IPS DF 19.7 (cell line): ENCODE data around the gene SLC26A1.

ENCODE experiments used
- DNase-seq: peaks from one replicate; pipeline ENCODE4 v3.0.0-alpha.2; 2013; ENCODE audit warnings: low read depth, low spot score

Gene SLC26A1

GRCh38 chr4:1028574-1029220, 35.5 kb upstream of the SLC26A1 start:
- no peak for DNase-seq

GRCh38 chr4:1027915-1028238, 34.7 kb upstream of the SLC26A1 start:
- DNase-seq, result no peak

GRCh38 chr4:1027219-1027914, 34.2 kb upstream of the SLC26A1 start:
- DNase-seq, result no peak

DNA sequence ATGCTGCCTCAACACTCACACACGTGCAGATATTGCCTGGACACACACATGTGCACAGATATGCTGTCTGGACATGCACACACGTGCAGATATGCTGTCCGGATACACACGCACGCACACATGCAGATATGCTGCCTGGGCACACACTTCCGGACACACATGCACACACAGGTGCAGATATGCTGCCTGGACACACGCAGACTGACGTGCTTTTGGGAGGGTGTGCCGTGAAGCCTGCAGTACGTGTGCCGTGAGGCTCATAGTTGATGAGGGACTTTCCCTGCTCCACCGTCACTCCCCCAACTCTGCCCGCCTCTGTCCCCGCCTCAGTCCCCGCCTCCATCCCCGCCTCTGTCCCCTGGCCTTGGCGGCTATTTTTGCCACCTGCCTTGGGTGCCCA, 32.9 kb upstream of the SLC26A1 start:
- DNase-seq, result no peak

DNA sequence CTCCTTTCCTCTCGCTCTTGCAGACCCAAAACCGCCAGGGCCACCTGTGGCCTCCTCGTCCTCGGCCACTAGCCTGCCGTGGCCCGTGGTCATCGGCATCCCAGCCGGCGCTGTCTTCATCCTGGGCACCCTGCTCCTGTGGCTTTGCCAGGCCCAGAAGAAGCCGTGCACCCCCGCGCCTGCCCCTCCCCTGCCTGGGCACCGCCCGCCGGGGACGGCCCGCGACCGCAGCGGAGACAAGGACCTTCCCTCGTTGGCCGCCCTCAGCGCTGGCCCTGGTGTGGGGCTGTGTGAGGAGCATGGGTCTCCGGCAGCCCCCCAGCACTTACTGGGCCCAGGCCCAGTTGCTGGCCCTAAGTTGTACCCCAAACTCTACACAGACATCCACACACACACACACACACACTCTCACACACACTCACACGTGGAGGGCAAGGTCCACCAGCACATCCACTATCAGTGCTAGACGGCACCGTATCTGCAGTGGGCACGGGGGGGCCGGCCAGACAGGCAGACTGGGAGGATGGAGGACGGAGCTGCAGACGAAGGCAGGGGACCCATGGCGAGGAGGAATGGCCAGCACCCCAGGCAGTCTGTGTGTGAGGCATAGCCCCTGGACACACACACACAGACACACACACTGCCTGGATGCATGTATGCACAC, 31.8 kb upstream of the SLC26A1 start:
- no peak for DNase-seq

DNA sequence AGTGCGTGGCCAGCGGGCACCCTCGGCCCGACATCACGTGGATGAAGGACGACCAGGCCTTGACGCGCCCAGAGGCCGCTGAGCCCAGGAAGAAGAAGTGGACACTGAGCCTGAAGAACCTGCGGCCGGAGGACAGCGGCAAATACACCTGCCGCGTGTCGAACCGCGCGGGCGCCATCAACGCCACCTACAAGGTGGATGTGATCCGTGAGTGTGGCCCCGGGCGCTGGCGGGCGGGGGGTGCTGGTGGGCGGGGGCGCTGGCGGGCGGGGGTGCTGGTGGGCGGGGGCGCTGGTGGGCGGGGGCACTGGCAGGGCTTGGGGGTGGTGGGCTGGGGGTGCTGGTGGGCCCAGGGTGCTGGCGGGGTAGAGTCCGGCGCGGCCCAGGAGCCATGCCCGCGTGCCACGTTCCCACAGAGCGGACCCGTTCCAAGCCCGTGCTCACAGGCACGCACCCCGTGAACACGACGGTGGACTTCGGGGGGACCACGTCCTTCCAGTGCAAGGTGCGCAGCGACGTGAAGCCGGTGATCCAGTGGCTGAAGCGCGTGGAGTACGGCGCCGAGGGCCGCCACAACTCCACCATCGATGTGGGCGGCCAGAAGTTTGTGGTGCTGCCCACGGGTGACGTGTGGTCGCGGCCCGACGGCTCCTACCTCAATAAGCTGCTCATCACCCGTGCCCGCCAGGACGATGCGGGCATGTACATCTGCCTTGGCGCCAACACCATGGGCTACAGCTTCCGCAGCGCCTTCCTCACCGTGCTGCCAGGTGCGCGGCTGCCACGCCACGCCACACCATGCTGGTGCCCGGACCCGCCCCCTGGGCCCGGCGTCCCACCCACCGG, 30.9 kb upstream of the SLC26A1 start:
- no peak for DNase-seq

DNA sequence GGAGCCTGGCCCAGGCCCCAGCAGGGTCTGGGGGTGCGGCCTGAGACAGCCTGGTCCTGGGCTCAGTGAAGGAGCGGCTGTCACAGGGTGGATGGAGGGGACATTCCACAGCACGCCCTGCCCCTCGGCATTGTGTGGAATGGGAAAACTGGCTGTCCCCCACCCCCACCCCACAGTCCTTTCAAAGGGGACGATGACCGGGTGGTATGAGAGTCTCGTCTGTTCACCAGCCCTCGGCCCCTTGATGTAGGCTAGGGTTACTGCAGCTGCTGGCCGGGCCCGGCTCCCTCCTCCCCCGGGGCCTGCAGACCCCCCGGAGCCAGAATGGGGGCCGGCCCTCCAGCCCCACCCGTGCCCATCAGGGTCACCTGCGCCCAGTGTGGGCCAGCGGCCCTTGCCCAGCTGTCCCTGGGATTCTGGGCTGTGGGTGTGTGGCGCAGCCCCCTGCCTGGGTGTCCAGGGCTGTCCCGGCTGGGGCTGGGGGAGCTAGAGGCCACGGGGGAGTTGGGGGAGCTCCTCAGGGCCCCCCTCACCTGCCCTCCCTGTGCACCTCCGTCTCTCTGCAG, 30.0 kb upstream of the SLC26A1 start:
- DNase-seq, result no peak

DNA sequence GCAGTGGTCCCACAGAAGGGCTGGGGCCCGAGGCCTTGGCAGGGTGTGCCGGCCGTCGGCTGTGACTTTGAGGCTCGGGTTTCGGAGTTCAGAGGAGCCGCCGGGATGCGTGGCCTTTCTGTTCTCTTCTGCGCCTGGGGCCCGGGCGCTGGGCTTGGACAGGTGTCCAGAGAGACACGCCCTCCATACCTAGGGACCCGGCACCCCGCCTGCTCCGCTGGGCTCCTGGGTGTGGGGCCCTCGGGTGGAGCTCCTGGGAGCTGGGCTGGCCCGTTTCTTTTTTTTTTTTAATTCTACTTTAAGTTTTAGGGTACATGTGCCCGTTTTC, 29.5 kb upstream of the SLC26A1 start:
- DNase-seq, result no peak

GRCh38 chr4:1022051-1022738, 29.0 kb upstream of the SLC26A1 start:
- no peak for DNase-seq

GRCh38 chr4:1021386-1022050, 28.3 kb upstream of the SLC26A1 start:
- no peak for DNase-seq

- DNase-seq, result no peak
These were observed 26.7 kb upstream of the SLC26A1 start for GRCh38 chr4:1019729-1020470.

DNA sequence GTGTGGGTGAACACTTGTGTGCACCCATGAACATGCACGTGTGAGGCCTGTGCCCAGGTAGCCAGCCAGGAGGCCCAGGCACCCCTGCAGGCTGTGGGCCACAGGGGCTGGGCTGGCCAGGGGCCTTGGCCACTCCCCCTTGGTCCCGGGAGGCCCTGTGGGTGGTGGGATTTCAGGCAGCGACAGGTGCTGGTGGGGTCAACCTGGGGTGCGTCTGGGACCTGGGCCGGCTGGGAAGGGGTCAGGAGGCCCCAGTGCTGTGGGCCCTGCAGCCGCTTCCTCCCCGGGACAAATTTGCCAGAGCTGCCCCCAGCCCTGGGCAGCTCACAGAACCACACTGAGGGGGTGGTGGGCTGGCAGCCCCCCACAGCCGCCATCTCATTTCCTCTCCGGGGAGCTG, 26.1 kb upstream of the SLC26A1 start:
- no peak for DNase-seq

- DNase-seq, result no peak
These were observed 25.2 kb upstream of the SLC26A1 start for GRCh38 chr4:1018147-1019020.

DNA sequence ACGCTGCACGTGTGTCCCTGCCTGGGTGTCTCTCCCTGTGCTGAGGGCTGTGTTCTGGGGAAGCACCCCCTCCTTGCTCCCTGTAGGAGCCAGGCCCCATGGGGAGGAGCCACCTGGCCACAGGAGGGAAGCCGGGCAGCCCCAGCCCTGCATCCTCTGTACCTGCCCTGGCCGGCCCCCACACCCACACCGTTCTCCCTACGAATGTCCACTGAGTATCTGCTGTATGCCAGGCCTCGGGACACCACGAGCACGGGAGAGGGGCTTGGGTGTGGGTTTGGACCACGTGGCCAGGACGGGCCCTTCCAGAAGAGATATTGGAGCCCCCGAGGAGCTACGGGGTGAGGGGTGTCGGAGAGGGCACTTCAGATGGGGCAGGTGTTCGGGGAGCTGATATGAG, 24.5 kb upstream of the SLC26A1 start:
- DNase-seq, result no peak

- DNase-seq, result no peak
These were observed 24.0 kb upstream of the SLC26A1 start for GRCh38 chr4:1017211-1017610.

DNA sequence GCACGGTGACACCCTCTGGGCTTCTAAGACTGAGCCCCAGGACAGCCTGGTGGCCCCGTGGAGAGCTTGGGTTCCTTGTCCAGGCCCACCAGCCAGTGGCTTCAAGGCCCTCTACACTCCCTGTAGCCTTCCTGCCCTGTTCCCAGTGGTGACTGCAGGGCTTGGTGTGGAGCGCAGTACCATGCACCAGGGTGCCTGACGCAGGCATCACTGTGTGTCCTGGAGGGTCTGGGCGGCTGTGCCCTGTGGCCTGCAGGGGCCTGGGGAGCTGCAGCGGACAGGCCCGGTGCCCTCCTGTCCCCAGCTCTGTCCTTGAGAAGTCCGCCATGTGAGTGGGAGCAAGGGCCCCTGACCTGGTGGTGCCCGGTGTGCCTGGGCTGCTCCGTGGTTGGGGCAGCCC, 22.5 kb upstream of the SLC26A1 start:
- no peak for DNase-seq

GRCh38 chr4:1015179-1015578, 22.0 kb upstream of the SLC26A1 start:
- no peak for DNase-seq

DNA sequence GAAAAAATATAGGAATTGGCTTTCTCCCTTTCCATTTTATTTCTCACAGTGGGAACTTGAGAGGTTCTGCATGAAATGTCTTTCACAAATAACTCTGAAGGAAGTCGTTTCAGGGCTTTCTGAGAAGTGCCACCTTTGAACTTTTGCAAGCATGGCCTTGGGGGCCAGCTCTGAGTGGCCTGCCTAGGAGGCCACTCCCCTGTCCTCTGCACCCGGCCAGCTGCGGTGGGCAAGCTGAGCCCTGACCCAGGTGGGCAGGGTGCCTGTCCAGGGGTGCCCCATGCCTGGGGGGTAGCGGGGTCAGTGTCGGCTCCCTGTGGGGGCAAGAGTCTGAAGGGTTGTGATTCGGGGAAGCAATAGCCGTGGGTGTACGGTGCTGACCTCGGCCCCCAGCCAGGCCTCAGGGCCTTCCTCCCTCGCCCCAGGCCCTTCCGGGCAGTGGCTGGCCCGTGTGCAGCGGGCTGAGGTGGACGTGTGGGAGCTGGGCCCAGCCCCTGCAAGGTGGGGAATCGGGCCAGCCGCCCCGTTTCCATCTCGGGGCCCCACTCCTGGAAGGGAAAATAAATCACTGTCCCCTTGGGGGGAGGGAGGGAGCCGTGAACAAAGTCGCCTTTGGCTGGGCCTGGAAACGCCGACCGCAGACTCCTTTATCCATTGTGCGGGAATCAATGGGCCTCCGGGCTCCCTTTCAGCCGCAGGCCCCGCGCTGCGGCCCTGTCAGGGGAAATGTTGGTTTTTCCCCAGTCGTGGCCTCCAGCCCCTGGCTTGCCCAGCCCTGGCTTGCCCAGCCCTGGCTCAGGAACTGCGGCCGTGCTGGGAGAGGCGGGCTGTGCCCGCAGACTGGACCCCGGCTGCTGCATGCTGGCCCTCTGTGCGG, 21.3 kb upstream of the SLC26A1 start:
- no peak for DNase-seq
